MCF 10A (cell line): ENCODE data around the gene NOP14. TPM values are rescaled to one million over a fixed set of nuclear protein-coding genes. Genes with fewer than 3 reads are reported as not detected.
"Not testable (repeated sequence)": the region's sequence is repeated elsewhere in the genome, so short reads cannot be mapped to it uniquely, and the experiment has no call there.

Source experiments
- BruUV-seq: library from RNA; stranded (reverse); fragments of 400-500 nt; replicated peaks from 2 replicates; lab custom pipeline; 2021; lab: Mats Ljungman, UMichigan
- CTCF ChIA-PET: fragments of 300-600 bp; sonication (Branson Sonifier 250); formaldehyde crosslinking; extraction: SDS; loops from one replicate; lab custom pipeline; 2021; ENCODE audit warnings: antibody characterized with exemption, inconsistent platforms; lab: Yijun Ruan, JAX
- POLR2A ChIA-PET: fragments of 300-600, 350-650 bp; sonication (Branson Sonifier 250); formaldehyde crosslinking; extraction: SDS; loops from one replicate; lab custom pipeline; 2020; ENCODE audit warnings: antibody characterized with exemption, inconsistent platforms; lab: Yijun Ruan, JAX
- DNase-seq: peaks from one replicate; pipeline ENCODE4 v3.0.0-alpha.2; 2018; ENCODE audit not compliant: unreplicated experiment
- H3K27ac Mint-ChIP-seq: one replicate; pipeline ENCODE4 v1.8.0; 2022; ENCODE audit warnings: mild to moderate bottlenecking, low read depth, mixed read lengths; ENCODE audit not compliant: unreplicated experiment
- H3K27me3 Mint-ChIP-seq: one replicate; pipeline ENCODE4 v1.8.0; 2022; ENCODE audit warnings: mixed read lengths; ENCODE audit not compliant: insufficient read depth, unreplicated experiment
- H3K36me3 Mint-ChIP-seq: one replicate; pipeline ENCODE4 v1.8.0; 2022; ENCODE audit warnings: mild to moderate bottlenecking, moderate library complexity, mixed read lengths; ENCODE audit not compliant: insufficient read depth, unreplicated experiment
- H3K4me1 Mint-ChIP-seq: one replicate; pipeline ENCODE4 v1.8.0; 2022; ENCODE audit warnings: mixed read lengths; ENCODE audit not compliant: insufficient read depth, unreplicated experiment
- H3K4me3 Mint-ChIP-seq: one replicate; pipeline ENCODE4 v1.8.0; 2022; ENCODE audit warnings: mild to moderate bottlenecking, moderate library complexity, mixed read lengths; ENCODE audit not compliant: unreplicated experiment
- H3K9me3 Mint-ChIP-seq: one replicate; pipeline ENCODE4 v1.8.0; 2022; ENCODE audit warnings: mixed read lengths; ENCODE audit not compliant: unreplicated experiment
- intact Hi-C: fragments of 100-400 bp; cut with micrococcal nuclease; formaldehyde crosslinking; loops from 2 replicates; pipeline ENCODE4 v1.14.1; 2022
- total RNA-seq: library from RNA; stranded (reverse); gene quantifications from 2 replicates; pipeline ENCODE4 v1.2.3, GENCODE V29; 2022
- TF ChIP-seq, protein P1 (sequence below): fragments of 200-600 bp; IDR thresholded peaks from one replicate; pipeline ENCODE4 v1.8.0; 2022; ENCODE audit warnings: antibody characterized with exemption, mild to moderate bottlenecking; ENCODE audit not compliant: unreplicated experiment

Gene NOP14
- total RNA-seq, 1 experiment from 2014 or later = 65.6 TPM

DNA sequence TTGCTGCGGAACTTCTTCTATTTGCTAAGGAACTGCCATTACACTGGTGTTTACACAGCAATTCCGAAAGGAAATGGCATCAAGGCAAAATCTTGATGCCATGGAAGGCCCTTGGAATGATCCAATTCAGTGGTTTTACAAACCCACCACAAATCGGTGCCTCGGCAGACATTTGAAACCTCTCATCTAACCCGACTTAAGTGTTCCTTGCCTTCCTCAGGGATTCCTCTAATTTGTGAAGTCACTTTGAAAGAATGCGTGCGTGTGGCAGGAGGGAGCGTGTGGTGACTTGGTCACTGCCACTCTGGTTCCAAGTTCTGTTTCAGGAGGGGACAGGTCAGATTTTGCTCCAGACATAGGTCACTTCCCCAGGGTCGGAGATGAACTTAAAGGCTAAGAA is 4.8 kb downstream of the NOP14 start:
- CTCF ChIA-PET = interaction anchor here (1.5 to 1.7 kb wide), 2 partner anchors 9 to 20 kb away, joined by 3 to 6 read pairs; no protein-coding TSS in a partner anchor
- H3K36me3 Mint-ChIP-seq = peaks cover 76% of the 10 kb centered on the region
- no TSS peak for BruUV-seq
- intact Hi-C loops = no loop called here
- H3K4me1 Mint-ChIP-seq = peaks cover 9% of the 10 kb centered on the region
- H3K27me3 Mint-ChIP-seq = no peaks in the 10 kb centered on the region
- POLR2A ChIA-PET = interaction anchor here (1.5 to 2.3 kb wide), 2 partner anchors 15 to 23 kb away, joined by 5 to 6 read pairs; no protein-coding TSS in a partner anchor
- H3K4me3 Mint-ChIP-seq = no peak overlapping the region
- DNase-seq = no peak
- no peaks in the 10 kb centered on the region for H3K9me3 Mint-ChIP-seq
- TF ChIP-seq, protein P1, sequence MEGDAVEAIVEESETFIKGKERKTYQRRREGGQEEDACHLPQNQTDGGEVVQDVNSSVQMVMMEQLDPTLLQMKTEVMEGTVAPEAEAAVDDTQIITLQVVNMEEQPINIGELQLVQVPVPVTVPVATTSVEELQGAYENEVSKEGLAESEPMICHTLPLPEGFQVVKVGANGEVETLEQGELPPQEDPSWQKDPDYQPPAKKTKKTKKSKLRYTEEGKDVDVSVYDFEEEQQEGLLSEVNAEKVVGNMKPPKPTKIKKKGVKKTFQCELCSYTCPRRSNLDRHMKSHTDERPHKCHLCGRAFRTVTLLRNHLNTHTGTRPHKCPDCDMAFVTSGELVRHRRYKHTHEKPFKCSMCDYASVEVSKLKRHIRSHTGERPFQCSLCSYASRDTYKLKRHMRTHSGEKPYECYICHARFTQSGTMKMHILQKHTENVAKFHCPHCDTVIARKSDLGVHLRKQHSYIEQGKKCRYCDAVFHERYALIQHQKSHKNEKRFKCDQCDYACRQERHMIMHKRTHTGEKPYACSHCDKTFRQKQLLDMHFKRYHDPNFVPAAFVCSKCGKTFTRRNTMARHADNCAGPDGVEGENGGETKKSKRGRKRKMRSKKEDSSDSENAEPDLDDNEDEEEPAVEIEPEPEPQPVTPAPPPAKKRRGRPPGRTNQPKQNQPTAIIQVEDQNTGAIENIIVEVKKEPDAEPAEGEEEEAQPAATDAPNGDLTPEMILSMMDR = no peak
- H3K27ac Mint-ChIP-seq = peak overlapping the region; percentile 27

DNA sequence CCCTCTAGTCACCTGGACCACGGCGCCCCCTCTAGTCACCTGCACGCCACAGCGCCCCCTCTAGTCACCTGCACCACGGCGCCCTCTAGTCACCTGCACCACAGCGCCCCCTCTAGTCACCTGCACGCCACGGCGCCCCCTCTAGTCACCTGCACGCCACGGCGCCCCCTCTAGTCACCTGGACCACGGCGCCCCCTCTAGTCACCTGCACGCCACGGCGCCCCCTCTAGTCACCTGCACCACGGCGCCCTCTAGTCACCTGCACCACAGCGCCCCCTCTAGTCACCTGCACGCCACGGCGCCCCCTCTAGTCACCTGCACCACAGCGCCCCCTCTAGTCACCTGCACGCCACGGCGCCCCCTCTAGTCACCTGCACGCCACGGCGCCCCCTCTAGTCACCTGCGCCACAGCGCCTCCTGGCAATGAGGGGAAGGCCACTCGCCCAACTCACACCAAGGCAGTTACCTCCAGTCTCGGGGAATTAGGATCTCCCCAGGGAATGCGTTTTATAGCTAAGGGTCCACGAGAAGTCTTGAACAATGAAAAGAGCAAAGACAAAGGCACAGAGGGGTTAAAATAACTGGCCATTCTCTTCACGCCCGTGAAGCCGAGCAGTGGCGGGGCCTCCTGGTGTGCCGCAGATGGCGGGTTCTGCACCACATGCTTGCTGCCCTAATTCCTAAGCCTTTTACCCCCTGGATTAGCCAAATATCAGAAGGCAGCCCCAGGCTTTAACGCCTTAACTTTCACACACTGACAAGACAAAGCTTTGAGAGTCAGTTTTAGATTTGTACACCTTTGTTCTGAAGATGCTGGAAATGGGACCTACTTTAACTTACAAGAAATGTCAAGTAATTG is 7.8 kb downstream of the NOP14 start:
- H3K9me3 Mint-ChIP-seq, BruUV-seq, H3K4me1 Mint-ChIP-seq, H3K27me3 Mint-ChIP-seq, DNase-seq, H3K27ac Mint-ChIP-seq, H3K4me3 Mint-ChIP-seq, intact Hi-C loops: not testable (repeated sequence)
- H3K36me3 Mint-ChIP-seq = peaks cover 90% of the 10 kb centered on the region
- ChIA-PET CTCF (interaction anchor here (0.7 to 1.4 kb wide), 6 partner anchors 10 to 610 kb away, joined by 3 to 5 read pairs (median 3); no protein-coding TSS in a partner anchor), POLR2A (interaction anchor here (1.0 kb wide), 1 partner anchor 20 kb away, joined by 3 read pairs; no protein-coding TSS in a partner anchor)

DNA sequence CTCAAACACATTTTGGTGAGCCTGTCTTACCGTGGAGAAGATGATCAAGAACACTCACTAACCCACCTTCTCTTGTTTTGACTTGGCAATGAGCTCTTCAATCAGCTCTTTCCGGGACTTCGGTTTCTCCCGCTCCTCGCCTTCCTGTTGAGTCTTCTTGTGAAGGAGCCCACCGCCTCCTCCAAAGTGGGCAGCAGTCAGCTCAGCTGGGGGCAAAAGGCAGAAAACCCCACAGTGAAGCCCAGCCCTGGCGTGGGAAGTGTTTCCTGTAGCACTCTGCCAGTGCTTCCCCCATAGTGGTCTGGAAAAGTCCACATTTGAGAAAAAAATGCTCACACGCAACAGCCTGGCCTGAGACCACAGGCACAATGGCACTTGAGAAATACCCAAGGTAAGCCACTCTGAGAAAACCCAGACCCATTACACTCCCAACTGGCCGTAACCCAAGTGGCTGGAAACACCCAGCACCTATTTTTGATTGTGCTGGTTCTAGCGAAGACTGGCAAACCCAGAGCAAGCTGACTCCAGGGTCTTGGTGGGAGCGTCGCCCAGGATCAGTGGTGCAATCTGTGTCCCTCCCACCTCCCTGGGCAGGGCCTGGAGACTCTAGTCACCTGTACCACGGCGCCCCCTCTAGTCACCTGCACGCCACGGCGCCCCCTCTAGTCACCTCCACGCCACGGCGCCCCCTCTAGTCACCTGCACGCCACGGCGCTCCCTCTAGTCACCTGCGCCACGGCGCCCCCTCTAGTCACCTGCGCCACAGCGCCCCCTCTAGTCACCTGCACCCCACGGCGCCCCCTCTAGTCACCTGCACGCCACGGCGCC is 8.6 kb downstream of the NOP14 start:
- DNase-seq = no peak
- CTCF ChIA-PET = interaction anchor here (0.6 to 1.6 kb wide), 6 partner anchors 10 to 302 kb away, joined by 3 to 5 read pairs (median 3); no protein-coding TSS in a partner anchor
- POLR2A ChIA-PET = interaction anchor here (1.9 to 3.2 kb wide), 2 partner anchors 9 to 19 kb away, joined by 11 to 22 read pairs; partner anchors contain the start of genes GRK4 and NOP14
- TF ChIP-seq, protein P1 = peak; percentile 27
- no TSS peak for BruUV-seq
- Mint-ChIP-seq H3K4me1 (peaks cover 5% of the 10 kb centered on the region), H3K27ac (no peak overlapping the region), H3K9me3 (no peaks in the 10 kb centered on the region), H3K36me3 (peaks cover 91% of the 10 kb centered on the region), H3K27me3 (no peaks in the 10 kb centered on the region), H3K4me3 (no peak overlapping the region)
- intact Hi-C loops = no loop called here

DNA sequence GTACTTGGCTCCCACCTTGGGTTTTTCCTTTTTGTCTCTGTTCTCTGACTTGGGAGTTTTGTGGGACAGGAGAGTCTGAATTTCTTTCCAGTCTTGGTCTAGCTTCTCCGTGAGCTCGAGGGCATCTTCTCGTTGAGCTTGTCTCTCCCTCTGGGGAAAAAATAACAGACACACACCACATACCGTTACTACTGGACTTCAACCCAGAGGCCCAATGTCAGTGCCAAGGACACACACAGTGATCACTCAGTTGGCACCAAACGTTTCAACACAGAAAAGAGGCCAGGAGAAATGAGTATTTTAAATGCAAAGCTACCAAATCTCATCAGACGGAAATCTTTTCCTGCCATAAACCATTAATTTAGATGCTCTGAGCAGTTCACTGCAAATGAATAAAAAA is 9.7 kb downstream of the NOP14 start:
- Mint-ChIP-seq H3K36me3 (peaks cover 93% of the 10 kb centered on the region), H3K27ac (no peak overlapping the region), H3K4me1 (peaks cover 5% of the 10 kb centered on the region), H3K4me3 (no peak overlapping the region), H3K27me3 (no peaks in the 10 kb centered on the region), H3K9me3 (no peaks in the 10 kb centered on the region)
- ChIA-PET POLR2A (interaction anchor here (0.9 to 3.2 kb wide), 3 partner anchors 10 to 69 kb away, joined by 3 to 22 read pairs (median 11); partner anchors contain the start of genes GRK4 and NOP14), CTCF (interaction anchor here (0.6 to 1.6 kb wide), 4 partner anchors 12 to 186 kb away, joined by 3 to 5 read pairs (median 4); no protein-coding TSS in a partner anchor)
- intact Hi-C loops = no loop called here
- BruUV-seq = no TSS peak
- TF ChIP-seq, protein P1 = no peak
- no peak for DNase-seq
